HepG2 (cell line): ENCODE data around the gene PGA4.

Source experiments
- CTCF ChIP-seq: sonication (generic); formaldehyde crosslinking; IDR thresholded peaks from 2 replicates; pipeline ENCODE4 v1.5.0; 2020; ENCODE audit warnings: mild to moderate bottlenecking, missing genetic modification reagents, moderate library complexity
- ZNF556 ChIP-seq: sonication (generic); formaldehyde crosslinking; IDR thresholded peaks from 2 replicates; pipeline ENCODE4 v1.4.0; 2020; ENCODE audit warnings: mild to moderate bottlenecking, missing genetic modification reagents, borderline replicate concordance

GRCh38 chr11:61273178-61274078, 51.3 kb downstream of the PGA4 start:
- TF ChIP-seq ZNF556 (CRISPR knock-in tag) (no peak), CTCF (CRISPR knock-in tag) (no peak)
